HFFc6 (cell line): ENCODE data around the gene ZNF497. TPM values are rescaled to one million over a fixed set of nuclear protein-coding genes. Genes with fewer than 3 reads are reported as not detected.

Experiments
- DNase-seq: peaks from one replicate; pipeline ENCODE4 v3.0.0-alpha.2; 2018
- H3K27ac Mint-ChIP-seq: 2 replicates; pipeline ENCODE4 v1.8.0; 2020; ENCODE audit warnings: mild to moderate bottlenecking, mixed read lengths
- H3K27me3 Mint-ChIP-seq: 2 replicates; pipeline ENCODE4 v1.8.0; 2021; ENCODE audit warnings: mild to moderate bottlenecking, moderate library complexity, mixed read lengths; ENCODE audit not compliant: insufficient read depth
- H3K36me3 Mint-ChIP-seq: 2 replicates; pipeline ENCODE4 v1.8.0; 2021; ENCODE audit warnings: low read depth, mixed read lengths
- H3K4me1 Mint-ChIP-seq: 2 replicates; pipeline ENCODE4 v1.8.0; 2020; ENCODE audit warnings: low read depth, mixed read lengths
- H3K4me3 Mint-ChIP-seq: 2 replicates; pipeline ENCODE4 v1.8.0; 2020; ENCODE audit warnings: mild to moderate bottlenecking, moderate library complexity, mixed read lengths
- H3K9me3 Mint-ChIP-seq: 2 replicates; pipeline ENCODE4 v1.8.0; 2020; ENCODE audit warnings: mild to moderate bottlenecking, mixed read lengths
- total RNA-seq, 6 experiments: library from RNA; stranded (reverse); fragmentation: NEBNext Ultra II Directional; extraction: Animal tissue kit (Norgen Biotek cat#: 25700); gene quantifications; 2 replicates in 1 of 6; 3 replicates in 5 of 6; pipeline ENCODE4 v1.2.3, GENCODE V29; 2021
- TF ChIP-seq, protein P1 (sequence below): fragments of 200-600 bp; sonication (generic); IDR thresholded peaks from 2 replicates; pipeline ENCODE4 v1.5.0; 2021; ENCODE audit warnings: antibody characterized with exemption, mild to moderate bottlenecking

ZNF497 gene
- total RNA-seq, 6 experiments from 2014 or later = 0.16 to 0.35 (median 0.27) TPM

GRCh38 chr19:58326501-58326913 is 36.0 kb downstream of the ZNF497 start:
- Mint-ChIP-seq H3K27me3 (no peaks in the 10 kb centered on the region; the same call in 1 of the 2 replicates), H3K36me3 (peaks cover 12% of the 10 kb centered on the region), H3K4me3 (no peak overlapping the region)

GRCh38 chr19:58325311-58326022 is 37.1 kb downstream of the ZNF497 start:
- DNase-seq = no peak
- Mint-ChIP-seq H3K4me1 (peaks cover 12% of the 10 kb centered on the region), H3K36me3 (peaks cover 12% of the 10 kb centered on the region), H3K27ac (no peak overlapping the region), H3K9me3 (no peaks in the 10 kb centered on the region), H3K27me3 (no peaks in the 10 kb centered on the region; the same call in 1 of the 2 replicates), H3K4me3 (no peak overlapping the region)
- TF ChIP-seq, protein P1, sequence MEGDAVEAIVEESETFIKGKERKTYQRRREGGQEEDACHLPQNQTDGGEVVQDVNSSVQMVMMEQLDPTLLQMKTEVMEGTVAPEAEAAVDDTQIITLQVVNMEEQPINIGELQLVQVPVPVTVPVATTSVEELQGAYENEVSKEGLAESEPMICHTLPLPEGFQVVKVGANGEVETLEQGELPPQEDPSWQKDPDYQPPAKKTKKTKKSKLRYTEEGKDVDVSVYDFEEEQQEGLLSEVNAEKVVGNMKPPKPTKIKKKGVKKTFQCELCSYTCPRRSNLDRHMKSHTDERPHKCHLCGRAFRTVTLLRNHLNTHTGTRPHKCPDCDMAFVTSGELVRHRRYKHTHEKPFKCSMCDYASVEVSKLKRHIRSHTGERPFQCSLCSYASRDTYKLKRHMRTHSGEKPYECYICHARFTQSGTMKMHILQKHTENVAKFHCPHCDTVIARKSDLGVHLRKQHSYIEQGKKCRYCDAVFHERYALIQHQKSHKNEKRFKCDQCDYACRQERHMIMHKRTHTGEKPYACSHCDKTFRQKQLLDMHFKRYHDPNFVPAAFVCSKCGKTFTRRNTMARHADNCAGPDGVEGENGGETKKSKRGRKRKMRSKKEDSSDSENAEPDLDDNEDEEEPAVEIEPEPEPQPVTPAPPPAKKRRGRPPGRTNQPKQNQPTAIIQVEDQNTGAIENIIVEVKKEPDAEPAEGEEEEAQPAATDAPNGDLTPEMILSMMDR = no peak

More at GRCh38 chr19:58326501-58326913, 36.0 kb downstream of the ZNF497 start:
- H3K9me3 Mint-ChIP-seq = no peaks in the 10 kb centered on the region
- H3K4me1 Mint-ChIP-seq = peaks cover 18% of the 10 kb centered on the region
- H3K27ac Mint-ChIP-seq = no peak overlapping the region
- DNase-seq = no peak
- TF ChIP-seq, protein P1 = no peak

GRCh38 chr19:58319241-58319640 is 43.3 kb downstream of the ZNF497 start:
- Mint-ChIP-seq H3K27me3 (no peaks in the 10 kb centered on the region; the same call in 1 of the 2 replicates), H3K4me1 (no peaks in the 10 kb centered on the region), H3K4me3 (no peak overlapping the region), H3K36me3 (peaks cover 24% of the 10 kb centered on the region), H3K9me3 (no peaks in the 10 kb centered on the region), H3K27ac (no peak overlapping the region)
- TF ChIP-seq, protein P1 = no peak
- DNase-seq = no peak

- H3K4me3 Mint-ChIP-seq = no peak overlapping the region
- H3K36me3 Mint-ChIP-seq = peaks cover 33% of the 10 kb centered on the region
- TF ChIP-seq, protein P1 = no peak
- H3K4me1 Mint-ChIP-seq = no peaks in the 10 kb centered on the region
- H3K27me3 Mint-ChIP-seq = no peaks in the 10 kb centered on the region; the same call in 1 of the 2 replicates
- no peak for DNase-seq
- H3K9me3 Mint-ChIP-seq = no peaks in the 10 kb centered on the region
- H3K27ac Mint-ChIP-seq = no peak overlapping the region
Observed at GRCh38 chr19:58318297-58318696, 44.3 kb downstream of the ZNF497 start.

DNA sequence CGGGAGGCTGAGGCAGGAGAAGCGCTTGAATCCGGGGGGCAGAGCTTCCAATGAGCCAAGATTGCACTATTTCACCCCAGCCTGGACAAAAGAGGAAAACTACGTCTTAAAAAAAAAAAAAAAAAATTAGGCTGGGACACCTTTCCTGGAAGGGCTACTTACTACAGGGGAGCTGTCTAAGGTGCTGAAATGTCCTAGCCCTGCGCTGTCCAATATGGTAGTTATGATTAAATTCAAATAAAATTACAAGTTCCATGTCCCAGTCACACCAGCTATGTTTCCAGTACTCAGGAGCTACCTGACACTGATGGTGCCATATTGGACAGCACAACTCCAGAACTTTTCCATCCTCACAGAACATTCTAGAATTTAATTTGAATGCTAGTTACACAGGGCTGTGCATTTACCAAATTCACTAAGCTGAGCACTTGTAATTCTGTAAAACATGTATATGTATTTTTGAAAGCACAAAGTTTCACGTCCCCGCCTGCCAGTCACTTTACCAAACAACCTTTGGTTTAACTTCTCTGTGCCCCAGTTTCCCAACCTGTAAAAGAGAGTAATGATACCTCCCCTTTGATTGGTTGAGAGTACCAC is 45.0 kb downstream of the ZNF497 start:
- H3K27me3 Mint-ChIP-seq = no peaks in the 10 kb centered on the region; the same call in 1 of the 2 replicates
- H3K27ac Mint-ChIP-seq = no peak overlapping the region
- TF ChIP-seq, protein P1 = no peak
- H3K4me1 Mint-ChIP-seq = no peaks in the 10 kb centered on the region
- peaks cover 35% of the 10 kb centered on the region for H3K36me3 Mint-ChIP-seq
- DNase-seq = peak; percentile 37
- no peak overlapping the region for H3K4me3 Mint-ChIP-seq
- H3K9me3 Mint-ChIP-seq = no peaks in the 10 kb centered on the region
